Mucosa of stomach (tissue), 1 donor: ENCODE data around the gene RGS4.
"Not testable (repeated sequence)": the region's sequence is repeated elsewhere in the genome, so short reads cannot be mapped to it uniquely, and the experiment has no call there.

Experiments
- H3K27me3 ChIP-seq: one replicate; pipeline ENCODE4 v1.7.0; 2013; ENCODE audit warnings: mild to moderate bottlenecking, low read length; ENCODE audit not compliant: control insufficient read depth, insufficient read depth
- H3K36me3 ChIP-seq: one replicate; pipeline ENCODE4 v1.7.0; 2013; ENCODE audit warnings: low read length; ENCODE audit not compliant: control insufficient read depth, insufficient read depth
- H3K4me1 ChIP-seq: one replicate; pipeline ENCODE4 v1.7.0; 2013; ENCODE audit warnings: mild to moderate bottlenecking, low read length; ENCODE audit not compliant: control insufficient read depth, insufficient read depth
- H3K4me3 ChIP-seq: one replicate; pipeline ENCODE4 v1.7.0; 2013; ENCODE audit warnings: low read length
- H3K9ac ChIP-seq: one replicate; pipeline ENCODE4 v1.7.0; 2013; ENCODE audit warnings: mild to moderate bottlenecking, low read length, moderate library complexity
- H3K9me3 ChIP-seq: one replicate; pipeline ENCODE4 v1.7.0; 2013; ENCODE audit warnings: mild to moderate bottlenecking, low read length, moderate library complexity; ENCODE audit not compliant: control insufficient read depth
- donor health status: Pancreatic carcinoma.

RGS4 gene

GRCh38 chr1:163085904-163086268, 16.7 kb downstream of the RGS4 start:
- Histone ChIP-seq H3K27me3 (no peaks in the 10 kb centered on the region), H3K4me3 (no peak overlapping the region), H3K36me3 (no peaks in the 10 kb centered on the region), H3K9me3 (no peaks in the 10 kb centered on the region), H3K9ac (no peak overlapping the region), H3K4me1 (no peaks in the 10 kb centered on the region)

- H3K9me3 ChIP-seq, H3K9ac ChIP-seq, H3K36me3 ChIP-seq, H3K4me3 ChIP-seq, H3K27me3 ChIP-seq, H3K4me1 ChIP-seq: not testable (repeated sequence)
These were observed 20.0 kb downstream of the RGS4 start for GRCh38 chr1:163089117-163089516.

DNA sequence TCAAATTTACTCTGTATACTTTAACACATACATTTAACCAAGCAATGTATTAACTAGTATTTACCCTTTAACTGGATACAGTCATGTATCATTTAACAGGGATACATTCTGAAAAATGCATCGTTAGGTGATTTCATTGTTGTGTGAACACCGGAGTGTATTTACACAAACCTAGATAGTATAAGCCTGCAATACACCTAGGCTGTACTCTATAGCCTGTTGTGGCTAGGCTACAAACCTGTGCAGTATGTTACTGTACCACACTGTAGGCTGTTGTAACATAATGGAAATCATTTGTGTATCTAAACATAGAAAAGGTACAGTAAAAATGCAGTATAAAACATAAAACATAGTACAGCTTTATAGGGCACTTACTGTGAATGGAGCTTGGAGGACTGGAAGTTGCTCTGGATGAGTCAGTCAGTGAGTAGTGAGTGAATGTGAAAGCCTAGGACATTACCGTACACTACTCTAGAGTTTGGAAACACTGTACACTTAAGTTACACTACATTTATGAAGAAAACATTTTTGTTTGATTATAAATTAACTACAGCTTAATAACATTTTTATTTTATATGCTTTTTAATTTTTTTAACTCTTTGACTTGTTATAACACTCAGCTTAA, 21.3 kb downstream of the RGS4 start:
- Histone ChIP-seq H3K36me3 (no peaks in the 10 kb centered on the region), H3K4me3 (no peak overlapping the region), H3K27me3 (no peaks in the 10 kb centered on the region), H3K9ac (no peak overlapping the region), H3K9me3 (no peaks in the 10 kb centered on the region), H3K4me1 (no peaks in the 10 kb centered on the region)

DNA sequence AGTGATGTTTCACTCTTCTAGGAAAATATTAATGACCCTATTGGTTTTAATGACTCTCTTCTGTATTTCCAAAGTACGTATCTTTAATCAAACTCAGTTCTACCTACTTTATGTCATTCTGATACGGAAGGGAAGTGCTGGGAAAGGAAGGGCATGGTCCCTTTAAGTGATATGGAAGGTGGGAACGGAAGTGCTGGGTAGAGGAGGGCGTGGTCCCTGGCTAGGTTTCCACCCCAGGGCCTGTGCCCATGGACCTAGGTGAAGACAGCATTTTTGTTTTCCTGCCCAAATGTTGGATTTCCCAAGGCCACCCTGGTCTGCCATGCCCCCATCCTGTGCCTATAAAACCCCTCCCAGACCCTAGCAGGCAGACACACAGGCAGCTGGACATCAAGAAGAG, 24.0 kb downstream of the RGS4 start:
- H3K4me3 ChIP-seq: no peak overlapping the region

GRCh38 chr1:163093579-163093978, 24.4 kb downstream of the RGS4 start:
- no peaks in the 10 kb centered on the region for H3K27me3 ChIP-seq
- H3K36me3 ChIP-seq: no peaks in the 10 kb centered on the region
- no peaks in the 10 kb centered on the region for H3K9me3 ChIP-seq
- no peaks in the 10 kb centered on the region for H3K4me1 ChIP-seq
- no peak overlapping the region for H3K4me3 ChIP-seq
- H3K9ac ChIP-seq: no peak overlapping the region

More for the DNA sequence above, 24.0 kb downstream of the RGS4 start:
- no peaks in the 10 kb centered on the region for H3K9me3 ChIP-seq
- no peaks in the 10 kb centered on the region for H3K36me3 ChIP-seq
- no peaks in the 10 kb centered on the region for H3K4me1 ChIP-seq
- H3K27me3 ChIP-seq: no peaks in the 10 kb centered on the region
- H3K9ac ChIP-seq: no peak overlapping the region

DNA sequence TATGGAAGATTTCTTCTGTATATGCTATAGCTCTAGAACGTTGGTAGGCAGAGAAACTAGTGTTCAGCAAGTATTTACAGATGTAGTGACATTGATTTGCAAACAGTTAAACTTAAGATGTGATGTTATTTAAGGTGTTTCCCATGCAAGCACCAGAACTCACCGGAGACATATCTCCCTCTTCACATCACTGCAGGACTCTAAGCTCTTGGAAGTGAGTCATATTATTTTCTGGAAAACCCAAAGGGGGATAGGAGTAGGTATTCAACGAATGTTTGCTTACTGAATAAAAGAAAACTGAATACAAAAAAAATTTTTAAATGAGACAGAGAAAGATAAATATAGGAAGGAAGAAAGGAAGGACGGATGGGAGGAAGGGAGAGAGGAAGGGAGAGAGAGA, 25.0 kb downstream of the RGS4 start:
- Histone ChIP-seq H3K4me1 (no peaks in the 10 kb centered on the region), H3K9ac (no peak overlapping the region), H3K36me3 (no peaks in the 10 kb centered on the region), H3K27me3 (no peaks in the 10 kb centered on the region), H3K9me3 (no peaks in the 10 kb centered on the region), H3K4me3 (no peak overlapping the region)

- H3K4me1 ChIP-seq: no peaks in the 10 kb centered on the region
- no peaks in the 10 kb centered on the region for H3K9me3 ChIP-seq
- no peaks in the 10 kb centered on the region for H3K36me3 ChIP-seq
- no peaks in the 10 kb centered on the region for H3K27me3 ChIP-seq
- H3K9ac ChIP-seq: no peak overlapping the region
- no peak overlapping the region for H3K4me3 ChIP-seq
These were observed 25.4 kb downstream of the RGS4 start for GRCh38 chr1:163094589-163094988.

GRCh38 chr1:163095213-163095612, 26.1 kb downstream of the RGS4 start:
- Histone ChIP-seq H3K27me3 (no peaks in the 10 kb centered on the region), H3K4me3 (no peak overlapping the region), H3K4me1 (no peaks in the 10 kb centered on the region), H3K9ac (no peak overlapping the region), H3K9me3 (no peaks in the 10 kb centered on the region), H3K36me3 (no peaks in the 10 kb centered on the region)

DNA sequence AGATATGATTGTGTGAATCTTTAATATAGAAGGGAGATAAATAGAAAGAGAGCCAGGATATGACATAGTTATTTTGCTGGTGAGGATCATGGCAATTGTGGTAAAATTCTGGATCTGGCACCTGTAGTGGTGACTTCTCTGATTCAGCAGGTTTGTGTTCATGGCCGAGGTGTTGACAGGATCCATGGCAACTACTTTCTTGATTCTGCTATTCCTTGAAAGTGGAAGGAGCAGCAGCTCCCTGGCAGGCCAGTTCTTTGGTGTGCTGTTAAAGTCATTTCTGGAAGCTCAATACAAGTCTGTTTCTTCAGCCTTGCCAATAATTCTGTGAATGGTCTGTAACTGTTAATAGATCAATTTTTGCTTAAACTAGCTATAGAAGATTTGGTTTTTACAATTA, 33.4 kb downstream of the RGS4 start:
- no peaks in the 10 kb centered on the region for H3K9me3 ChIP-seq
- no peaks in the 10 kb centered on the region for H3K4me1 ChIP-seq

GRCh38 chr1:163104385-163105099, 35.4 kb downstream of the RGS4 start:
- H3K9ac ChIP-seq: no peak overlapping the region
- H3K36me3 ChIP-seq: no peaks in the 10 kb centered on the region
- no peaks in the 10 kb centered on the region for H3K9me3 ChIP-seq
- no peak overlapping the region for H3K4me3 ChIP-seq
- no peaks in the 10 kb centered on the region for H3K27me3 ChIP-seq
- H3K4me1 ChIP-seq: no peaks in the 10 kb centered on the region

More for the DNA sequence above, 33.4 kb downstream of the RGS4 start:
- H3K4me3 ChIP-seq: no peak overlapping the region
- H3K9ac ChIP-seq: no peak overlapping the region
- H3K36me3 ChIP-seq: no peaks in the 10 kb centered on the region
- no peaks in the 10 kb centered on the region for H3K27me3 ChIP-seq

- Histone ChIP-seq H3K4me1 (no peaks in the 10 kb centered on the region), H3K27me3 (no peaks in the 10 kb centered on the region), H3K9me3 (no peaks in the 10 kb centered on the region), H3K4me3 (no peak overlapping the region), H3K36me3 (no peaks in the 10 kb centered on the region), H3K9ac (no peak overlapping the region)
These were observed 37.3 kb downstream of the RGS4 start for GRCh38 chr1:163106364-163106987.

GRCh38 chr1:163107655-163108054, 38.5 kb downstream of the RGS4 start:
- no peaks in the 10 kb centered on the region for H3K27me3 ChIP-seq
- H3K9ac ChIP-seq: no peak overlapping the region
- H3K36me3 ChIP-seq: no peaks in the 10 kb centered on the region

More at GRCh38 chr1:163107655-163108054, 38.5 kb downstream of the RGS4 start:
- H3K9me3 ChIP-seq: no peaks in the 10 kb centered on the region
- no peak overlapping the region for H3K4me3 ChIP-seq
- H3K4me1 ChIP-seq: no peaks in the 10 kb centered on the region
